Omental fat pad (tissue), 4 donors: ENCODE data around the gene HAUS7. TPM values are rescaled to one million over a fixed set of nuclear protein-coding genes. Genes with fewer than 3 reads are reported as not detected.

Experiments used
- ATAC-seq: fragments of 150-250 bp; one replicate; pipeline ENCODE4 v1.9.1; 2016; ENCODE audit warnings: mild to moderate bottlenecking, moderate library complexity; ENCODE audit not compliant: low FRiP score
- DNase-seq: peaks from one replicate; pipeline ENCODE4 v3.0.0-alpha.2; 2019; ENCODE audit warnings: low spot score
- total RNA-seq, 4 donors: library from RNA; depleted of rRNA; stranded (reverse); fragments of >200 nt; gene quantifications; one replicate each; pipeline ENCODE4 v1.1.0, GENCODE V29; 2016
- TF ChIP-seq, protein P1 (sequence below), 3 donors: fragments of 450-650 bp; IDR thresholded peaks; one replicate each; pipeline ENCODE4 v1.5.1; 2016 to 2017; ENCODE audit warnings: antibody characterized with exemption in 3 of 3, mild to moderate bottlenecking in 3 of 3, moderate library complexity in 2 of 3

HAUS7 gene
- total RNA-seq, 4 donors from 2014 or later = 14.9 to 35.0 (median 23.9) TPM

DNA sequence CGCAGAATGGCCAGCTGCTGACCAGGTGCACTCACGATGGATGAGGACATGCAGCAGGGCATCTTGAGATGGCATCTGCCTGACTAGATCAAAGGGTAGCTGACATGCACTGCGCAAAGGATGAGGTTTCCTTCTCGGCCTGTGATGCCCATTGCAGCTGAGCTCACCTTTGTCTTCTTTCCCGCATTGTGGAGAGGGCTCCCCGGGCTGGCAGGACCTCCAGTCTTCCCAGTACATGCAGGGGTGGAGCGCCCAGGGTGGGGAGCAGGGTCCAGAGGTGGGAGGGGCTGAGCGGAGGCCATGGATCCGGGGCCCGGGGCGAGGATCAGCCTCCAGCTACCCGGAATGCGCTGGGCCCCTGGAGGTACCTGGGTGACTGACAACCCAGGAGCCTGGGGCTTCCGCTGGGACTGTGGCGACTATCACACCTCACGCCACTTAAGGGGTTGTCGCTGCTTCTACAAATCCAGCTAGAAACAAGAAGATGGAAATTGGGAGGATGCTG lies 36.5 kb downstream of the HAUS7 start:
- DNase-seq = no peak
- no peak for ATAC-seq
- TF ChIP-seq, protein P1, sequence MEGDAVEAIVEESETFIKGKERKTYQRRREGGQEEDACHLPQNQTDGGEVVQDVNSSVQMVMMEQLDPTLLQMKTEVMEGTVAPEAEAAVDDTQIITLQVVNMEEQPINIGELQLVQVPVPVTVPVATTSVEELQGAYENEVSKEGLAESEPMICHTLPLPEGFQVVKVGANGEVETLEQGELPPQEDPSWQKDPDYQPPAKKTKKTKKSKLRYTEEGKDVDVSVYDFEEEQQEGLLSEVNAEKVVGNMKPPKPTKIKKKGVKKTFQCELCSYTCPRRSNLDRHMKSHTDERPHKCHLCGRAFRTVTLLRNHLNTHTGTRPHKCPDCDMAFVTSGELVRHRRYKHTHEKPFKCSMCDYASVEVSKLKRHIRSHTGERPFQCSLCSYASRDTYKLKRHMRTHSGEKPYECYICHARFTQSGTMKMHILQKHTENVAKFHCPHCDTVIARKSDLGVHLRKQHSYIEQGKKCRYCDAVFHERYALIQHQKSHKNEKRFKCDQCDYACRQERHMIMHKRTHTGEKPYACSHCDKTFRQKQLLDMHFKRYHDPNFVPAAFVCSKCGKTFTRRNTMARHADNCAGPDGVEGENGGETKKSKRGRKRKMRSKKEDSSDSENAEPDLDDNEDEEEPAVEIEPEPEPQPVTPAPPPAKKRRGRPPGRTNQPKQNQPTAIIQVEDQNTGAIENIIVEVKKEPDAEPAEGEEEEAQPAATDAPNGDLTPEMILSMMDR (IDR thresholded peaks at IDR 0.05) = no peak

DNA sequence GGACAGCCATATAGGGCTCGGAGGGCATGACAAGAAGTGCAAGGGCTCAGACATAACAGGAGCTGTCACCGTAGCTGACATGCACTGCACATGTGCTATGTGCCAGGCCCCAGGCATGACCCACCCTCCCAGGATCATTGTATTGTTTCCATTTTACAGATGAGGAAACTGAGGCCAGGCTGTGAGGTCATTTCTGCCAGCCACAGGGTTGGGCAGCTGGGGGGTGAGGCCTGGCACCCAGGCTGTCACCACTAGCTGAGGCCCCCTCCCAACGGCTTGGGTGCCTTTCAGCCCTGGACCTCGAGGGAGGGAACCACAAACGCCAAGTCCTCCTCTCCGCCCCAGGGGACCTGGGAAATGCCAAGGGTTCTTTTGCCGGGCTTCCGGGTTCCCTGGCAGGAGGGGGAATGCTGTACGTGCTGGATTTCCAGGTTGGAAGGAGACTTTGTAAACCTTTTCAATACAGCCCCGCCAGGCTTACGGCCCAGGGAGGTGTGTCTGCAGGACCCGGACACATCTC lies 37.2 kb downstream of the HAUS7 start:
- TF ChIP-seq, protein P1 (IDR thresholded peaks at IDR 0.05) = no peak
- DNase-seq = no peak
- no peak for ATAC-seq

DNA sequence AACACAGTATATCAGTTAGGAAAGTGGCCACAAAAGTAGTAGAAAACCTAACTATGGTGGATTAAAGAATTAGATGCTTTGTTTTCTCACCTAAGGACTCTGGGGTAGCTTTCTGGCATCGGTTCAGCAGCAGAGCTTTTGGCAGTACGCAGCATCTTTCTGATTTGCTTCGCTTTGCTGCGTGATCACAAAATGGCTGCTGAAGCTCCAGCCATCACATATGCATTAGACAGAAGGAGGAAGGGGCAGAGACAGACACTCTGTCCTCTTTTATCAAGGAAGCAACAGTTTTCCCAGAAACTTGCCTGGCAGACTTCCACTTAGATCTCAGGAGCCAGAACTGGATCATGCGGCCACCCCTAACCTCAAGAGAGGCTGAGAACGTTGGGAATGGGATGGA lies 39.6 kb downstream of the HAUS7 start:
- ATAC-seq (no peak), DNase-seq (no peak)
- TF ChIP-seq, protein P1 (IDR thresholded peaks at IDR 0.05) = no peak

DNA sequence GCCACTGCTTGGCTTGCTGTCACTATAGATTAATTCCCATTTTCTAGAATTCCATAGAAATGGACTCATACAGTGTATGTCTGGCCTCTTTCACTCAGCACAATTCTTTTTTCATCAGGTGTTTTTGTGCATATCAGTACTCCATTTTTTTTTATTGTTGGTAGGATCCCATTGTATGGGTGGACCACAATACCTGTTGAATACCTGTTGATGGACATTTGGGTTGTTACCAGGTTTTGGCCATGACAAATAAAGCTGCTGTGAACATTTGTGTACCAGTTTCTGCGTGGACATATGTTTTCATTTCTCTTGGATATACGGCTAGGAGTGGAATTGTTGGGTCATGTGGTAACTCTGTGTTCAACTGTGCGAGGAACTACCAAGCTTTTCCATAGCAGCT lies 44.2 kb downstream of the HAUS7 start:
- DNase-seq = no peak
- TF ChIP-seq, protein P1 (IDR thresholded peaks at IDR 0.05) = no peak
- no peak for ATAC-seq

DNA sequence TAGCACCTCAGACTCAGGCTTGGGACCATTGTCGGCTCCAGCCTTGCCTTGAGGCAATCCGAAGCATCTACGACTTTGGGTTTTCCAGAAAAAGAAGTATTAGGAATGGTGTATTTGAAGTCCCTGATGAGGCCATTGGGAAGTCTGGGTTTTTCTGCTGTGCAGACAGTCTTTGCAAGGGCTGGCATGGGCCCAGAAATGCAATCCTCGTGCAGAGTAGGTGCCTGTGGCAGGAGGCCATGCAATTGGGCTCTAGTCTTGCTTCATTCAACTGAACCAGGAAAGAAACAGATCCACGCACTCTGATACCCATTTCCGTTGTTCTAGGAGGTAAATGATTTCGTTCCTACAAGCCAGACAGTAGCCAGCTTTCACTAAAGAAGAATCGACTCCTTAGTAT lies 46.7 kb downstream of the HAUS7 start:
- ATAC-seq = no peak

DNA sequence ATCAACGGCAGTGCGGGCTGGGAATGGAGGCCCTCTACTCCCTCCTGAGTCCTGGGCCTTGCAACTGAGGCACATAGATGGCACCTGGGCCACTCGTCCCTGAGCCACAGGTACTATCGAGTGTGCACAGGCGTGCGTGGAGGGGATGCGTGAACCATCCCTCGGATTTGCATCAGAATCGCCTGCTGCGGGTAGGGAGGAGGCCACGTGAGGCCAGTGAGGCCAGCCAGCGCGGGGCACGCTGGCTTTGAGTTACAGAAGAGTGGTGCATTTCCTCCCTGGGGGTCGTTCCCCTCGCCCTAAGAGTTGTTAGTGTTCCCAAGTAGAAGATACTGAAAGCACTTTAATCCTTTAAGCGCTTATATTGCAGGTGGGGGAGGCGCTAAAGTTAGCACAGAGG lies 48.5 kb downstream of the HAUS7 start:
- TF ChIP-seq, protein P1 (IDR thresholded peaks at IDR 0.05) = no peak
- no peak for DNase-seq
- ATAC-seq = no peak

More for the DNA sequence above, 46.7 kb downstream of the HAUS7 start:
- DNase-seq = no peak
- TF ChIP-seq, protein P1 (IDR thresholded peaks at IDR 0.05) = no peak

DNA sequence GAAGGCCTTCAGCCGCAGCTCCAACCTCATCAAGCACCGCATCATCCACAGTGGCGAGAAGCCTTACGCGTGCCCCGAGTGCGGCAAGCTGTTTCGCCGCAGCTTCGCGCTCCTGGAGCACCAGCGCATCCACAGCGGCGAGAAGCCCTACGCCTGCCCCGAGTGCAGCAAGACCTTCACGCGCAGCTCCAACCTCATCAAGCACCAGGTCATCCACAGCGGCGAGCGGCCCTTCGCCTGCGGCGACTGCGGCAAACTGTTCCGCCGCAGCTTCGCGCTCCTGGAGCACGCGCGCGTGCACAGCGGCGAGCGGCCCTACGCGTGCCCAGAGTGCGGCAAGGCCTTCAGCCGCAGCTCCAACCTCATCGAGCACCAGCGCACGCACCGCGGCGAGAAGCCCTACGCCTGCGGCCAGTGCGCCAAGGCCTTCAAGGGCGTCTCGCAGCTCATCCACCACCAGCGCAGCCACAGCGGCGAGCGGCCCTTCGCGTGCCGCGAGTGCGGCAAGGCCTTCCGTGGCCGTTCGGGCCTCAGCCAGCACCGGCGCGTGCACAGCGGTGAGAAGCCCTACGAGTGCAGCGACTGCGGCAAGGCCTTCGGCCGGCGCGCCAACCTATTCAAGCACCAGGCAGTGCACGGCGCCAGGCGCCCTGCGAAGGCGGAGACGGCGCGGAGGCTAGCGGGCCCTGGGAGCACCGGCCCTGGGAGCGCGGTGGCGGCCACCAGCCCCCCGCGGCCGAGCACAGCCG lies 49.4 kb downstream of the HAUS7 start:
- DNase-seq (no peak), ATAC-seq (no peak)
- TF ChIP-seq, protein P1 (IDR thresholded peaks at IDR 0.05) = no peak
